Sigmoid colon (tissue), 4 donors: ENCODE results near the gene NUDT16L1.

Experiments
- CTCF ChIP-seq, 4 experiments: fragments of 450-650 bp in 3 of 4; fragments of 200-600 bp in 1 of 4; IDR thresholded peaks; one replicate each; pipeline ENCODE4 v1.5.1; 2016 to 2019; ENCODE audit warnings: antibody characterized with exemption in 4 of 4, mild to moderate bottlenecking in 3 of 4, moderate library complexity in 2 of 4
- POLR2AphosphoS5 ChIP-seq, 4 donors: sonication (generic); formaldehyde crosslinking; IDR thresholded peaks; one replicate each; pipeline ENCODE4 v1.6.1; 2017; ENCODE audit warnings: antibody characterized with exemption in 4 of 4

DNA sequence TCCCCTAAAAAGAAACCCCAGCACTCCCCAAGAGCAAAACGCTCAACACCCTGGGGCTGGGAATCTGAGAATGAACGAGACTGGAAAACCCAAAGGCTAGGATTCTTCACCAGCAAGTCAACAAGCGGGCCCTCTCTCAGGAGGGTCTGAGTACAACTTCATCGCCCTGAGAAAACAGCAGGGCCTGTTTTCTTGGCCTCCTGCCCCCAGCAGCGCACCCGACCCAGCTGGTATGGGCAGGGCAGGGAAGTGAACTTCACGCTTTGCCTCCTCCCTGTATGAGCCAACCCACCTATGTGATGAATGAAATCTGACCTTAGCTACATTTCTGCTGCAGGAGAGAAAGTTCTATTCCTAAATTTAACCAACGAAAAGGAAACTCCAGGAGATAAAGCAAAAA is 11.1 kb downstream of the NUDT16L1 start:
- no peak for TF ChIP-seq CTCF (IDR thresholded peaks at IDR 0.05)
- TF ChIP-seq POLR2AphosphoS5 (IDR thresholded peaks at IDR 0.05), result no peak
